GM12801 (cell line): ENCODE results near the gene CFAP68.

Experiments used
- CTCF ChIP-seq: IDR thresholded peaks from one replicate; pipeline ENCODE4 v1.5.1; 2011; ENCODE audit warnings: control low read depth; ENCODE audit not compliant: insufficient read length; ENCODE audit errors: extremely low read depth

CFAP68 gene

GRCh38 chr11:111913031-111913861 is 33.9 kb downstream of the CFAP68 start:
- TF ChIP-seq CTCF, result no peak

- TF ChIP-seq CTCF, result no peak
Observed at GRCh38 chr11:111913997-111914396, 34.7 kb downstream of the CFAP68 start.

DNA sequence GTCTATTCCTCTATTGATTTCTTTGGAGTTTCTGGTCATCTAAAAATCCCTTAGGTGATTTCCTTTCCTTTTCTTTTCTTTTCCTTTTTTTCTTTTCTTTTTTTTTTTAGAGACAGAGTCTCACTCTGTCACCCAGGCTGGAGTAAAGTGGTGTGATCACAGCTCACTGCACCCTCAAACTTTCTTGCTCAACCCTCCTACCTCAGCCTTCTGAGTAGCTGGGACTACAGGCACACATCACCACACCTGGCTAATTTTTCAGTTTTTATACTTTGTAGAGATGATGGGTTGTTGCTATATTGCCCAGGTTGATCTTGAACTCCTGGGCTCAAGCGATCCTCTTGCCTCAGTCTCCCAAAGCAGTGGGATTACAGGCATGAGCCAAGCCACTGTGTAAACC is 37.4 kb downstream of the CFAP68 start:
- TF ChIP-seq CTCF, result no peak

DNA sequence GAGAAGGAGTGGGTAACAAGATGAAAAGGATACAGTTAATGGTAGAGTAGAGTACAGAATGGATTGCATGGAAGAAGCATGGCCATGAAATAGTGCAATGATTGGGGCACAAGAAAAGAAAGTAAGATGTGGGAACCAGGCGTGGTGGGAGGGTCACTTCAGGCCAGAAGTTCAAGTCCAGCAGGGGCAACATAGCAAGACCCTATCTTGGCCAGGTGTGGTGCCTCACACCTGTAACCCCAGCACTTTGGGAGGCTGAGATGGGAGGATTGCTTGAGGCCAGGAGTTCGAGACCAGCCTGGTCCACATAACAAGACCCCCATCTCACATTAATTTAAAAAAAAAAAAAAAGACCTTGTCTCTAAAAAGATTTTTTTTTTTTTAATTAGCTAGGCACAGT is 38.0 kb downstream of the CFAP68 start:
- no peak for TF ChIP-seq CTCF

DNA sequence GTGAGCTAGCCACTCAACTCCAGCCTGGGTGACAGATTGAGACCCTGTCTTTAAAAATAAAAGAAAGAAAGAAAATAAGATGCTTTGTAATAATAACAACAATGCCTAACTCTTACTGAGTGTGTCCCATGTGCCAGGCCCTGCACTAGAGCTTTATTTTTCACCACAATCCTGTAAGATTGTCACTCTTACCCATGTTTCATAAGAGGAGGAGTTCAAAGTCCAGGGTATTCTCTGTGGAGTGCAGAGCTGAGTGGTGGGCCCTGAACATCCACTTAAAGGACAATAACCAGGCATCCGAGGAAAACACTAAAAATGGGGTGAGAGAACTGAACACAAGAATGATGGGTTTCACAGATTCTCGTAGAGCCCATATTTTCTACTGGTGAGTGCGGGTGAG is 38.4 kb downstream of the CFAP68 start:
- TF ChIP-seq CTCF, result no peak

- TF ChIP-seq CTCF, result no peak
Observed at GRCh38 chr11:111918390-111919256, 39.3 kb downstream of the CFAP68 start, which contains the start of gene C11orf52. C11orf52 (plus strand) TSS chr11:111918913; CDS start chr11:111918973, 60 bp downstream.

DNA sequence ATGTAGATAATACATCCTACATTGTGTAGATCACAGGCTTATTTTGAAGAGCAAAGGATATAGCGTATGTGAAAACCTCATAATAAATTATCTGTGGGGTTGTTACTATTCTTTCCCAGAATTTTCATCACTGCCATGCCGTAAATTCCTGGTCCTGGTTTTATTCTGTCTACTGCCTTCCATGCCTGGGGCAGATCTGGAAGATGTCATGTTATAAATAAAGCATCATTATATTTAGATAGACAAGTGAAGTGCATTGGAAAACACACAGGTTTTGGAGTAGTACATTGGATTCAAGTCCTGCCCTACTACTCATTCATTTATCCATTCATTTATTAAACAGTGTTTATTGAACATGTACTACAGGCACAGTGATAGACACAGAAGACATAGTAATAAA is 41.6 kb downstream of the CFAP68 start:
- TF ChIP-seq CTCF, result no peak
